ENCODE measurements around the gene DDR2.

Gene DDR2

GRCh38 chr1:162706003-162706402 lies 73.7 kb downstream of the DDR2 start:
- no peak for DNase-seq (ENCODE audit: low read depth, low spot score)
- WGBS (ENCODE audit: insufficient coverage, insufficient read length): no CpG with 5 or more reads among the region's 2 CpGs
- Histone ChIP-seq H3K4me3 (ENCODE audit: low read length) (no peak overlapping the region), H3K4me1 (ENCODE audit: control insufficient read depth, insufficient read depth, low read length) (no peaks in the 10 kb centered on the region), H3K9me3 (ENCODE audit: control insufficient read depth, insufficient read depth, low read length) (no peaks in the 10 kb centered on the region), H3K36me3 (ENCODE audit: control insufficient read depth, insufficient read depth, low read length) (no peaks in the 10 kb centered on the region), H3K27ac (ENCODE audit: low read length) (no peak overlapping the region), H3K27me3 (ENCODE audit: control insufficient read depth, insufficient read depth, low read length) (no peaks in the 10 kb centered on the region)

GRCh38 chr1:162706606-162707005 lies 74.3 kb downstream of the DDR2 start:
- H3K27me3 ChIP-seq (ENCODE audit: control insufficient read depth, insufficient read depth, low read length): no peaks in the 10 kb centered on the region
- WGBS (ENCODE audit: insufficient coverage, insufficient read length): no CpG with 5 or more reads among the region's 3 CpGs
- no peak overlapping the region for H3K27ac ChIP-seq (ENCODE audit: low read length)
- no peaks in the 10 kb centered on the region for H3K36me3 ChIP-seq (ENCODE audit: control insufficient read depth, insufficient read depth, low read length)
- no peaks in the 10 kb centered on the region for H3K4me1 ChIP-seq (ENCODE audit: control insufficient read depth, insufficient read depth, low read length)
- DNase-seq (ENCODE audit: low read depth, low spot score): no peak
- H3K4me3 ChIP-seq (ENCODE audit: low read length): no peak overlapping the region
- H3K9me3 ChIP-seq (ENCODE audit: control insufficient read depth, insufficient read depth, low read length): no peaks in the 10 kb centered on the region

DNA sequence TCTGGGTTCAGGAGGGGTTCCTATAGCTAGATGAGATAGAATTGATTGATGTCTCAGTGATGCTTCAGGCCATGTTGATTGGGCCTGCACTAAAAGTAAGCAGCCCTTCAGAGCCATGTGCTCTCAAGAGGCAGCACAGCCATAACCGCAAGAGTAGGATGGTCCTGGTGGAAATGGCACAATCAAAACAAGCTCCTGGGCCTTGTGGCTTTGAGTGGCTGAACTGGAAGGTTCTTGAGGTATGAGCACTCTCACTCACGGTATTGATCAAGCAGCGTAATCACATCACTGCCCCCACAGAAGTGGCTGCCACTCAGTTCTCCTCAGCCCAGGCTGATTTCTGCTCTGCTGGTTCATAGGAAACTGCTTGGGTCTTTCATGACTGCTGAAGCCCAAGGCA lies 76.0 kb downstream of the DDR2 start:
- no peak overlapping the region for H3K4me3 ChIP-seq (ENCODE audit: low read length)
- no peaks in the 10 kb centered on the region for H3K36me3 ChIP-seq (ENCODE audit: control insufficient read depth, insufficient read depth, low read length)
- no peaks in the 10 kb centered on the region for H3K27me3 ChIP-seq (ENCODE audit: control insufficient read depth, insufficient read depth, low read length)
- no peak for DNase-seq (ENCODE audit: low read depth, low spot score)
- H3K9me3 ChIP-seq (ENCODE audit: control insufficient read depth, insufficient read depth, low read length): no peaks in the 10 kb centered on the region
- no peaks in the 10 kb centered on the region for H3K4me1 ChIP-seq (ENCODE audit: control insufficient read depth, insufficient read depth, low read length)
- no peak overlapping the region for H3K27ac ChIP-seq (ENCODE audit: low read length)
- WGBS (ENCODE audit: insufficient coverage, insufficient read length): no CpG with 5 or more reads among the region's 3 CpGs

DNA sequence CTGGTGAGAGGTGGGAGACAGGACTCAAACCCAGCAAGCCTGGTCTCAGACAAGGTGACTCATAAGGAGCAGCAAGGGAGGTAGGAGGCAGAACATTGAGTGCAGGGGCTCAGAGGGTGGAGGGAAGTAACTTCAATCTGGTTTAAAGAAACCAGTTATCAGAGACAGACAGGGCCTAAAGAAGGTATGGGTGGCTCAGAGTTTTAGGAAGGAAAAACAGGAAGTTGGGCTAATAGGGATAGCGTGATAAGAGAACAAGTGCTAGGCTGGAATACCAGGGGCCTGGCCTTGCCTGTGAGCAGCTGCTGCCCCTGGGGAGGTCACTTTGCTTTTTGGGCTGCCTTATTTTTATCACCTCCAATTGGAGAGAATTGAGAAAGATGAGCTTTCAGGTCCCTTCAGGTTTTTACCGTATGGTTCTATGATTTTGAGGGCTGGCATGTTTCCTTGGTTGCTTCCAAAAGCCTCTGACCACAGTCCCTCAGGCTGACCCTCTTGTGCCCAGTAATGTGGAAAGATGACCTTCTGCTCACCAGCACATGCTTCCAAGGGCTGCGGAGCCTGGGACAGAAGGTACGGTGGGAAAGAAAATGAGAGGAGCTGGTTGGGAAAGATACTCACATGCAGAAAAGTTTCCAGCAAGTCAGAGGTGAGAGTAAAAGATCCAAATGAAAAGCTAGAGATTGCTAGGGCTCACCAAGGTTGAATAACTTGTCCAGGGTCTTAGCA lies 77.0 kb downstream of the DDR2 start:
- no peak overlapping the region for H3K4me3 ChIP-seq (ENCODE audit: low read length)
- H3K9me3 ChIP-seq (ENCODE audit: control insufficient read depth, insufficient read depth, low read length): no peaks in the 10 kb centered on the region
- no peaks in the 10 kb centered on the region for H3K36me3 ChIP-seq (ENCODE audit: control insufficient read depth, insufficient read depth, low read length)
- no peak for DNase-seq (ENCODE audit: low read depth, low spot score)
- no peaks in the 10 kb centered on the region for H3K4me1 ChIP-seq (ENCODE audit: control insufficient read depth, insufficient read depth, low read length)
- H3K27ac ChIP-seq (ENCODE audit: low read length): no peak overlapping the region
- no peaks in the 10 kb centered on the region for H3K27me3 ChIP-seq (ENCODE audit: control insufficient read depth, insufficient read depth, low read length)
- no CpG with 5 or more reads among the region's 4 CpGs for WGBS (ENCODE audit: insufficient coverage, insufficient read length)

GRCh38 chr1:162709870-162710269 lies 77.6 kb downstream of the DDR2 start:
- no peak for DNase-seq (ENCODE audit: low read depth, low spot score)
- WGBS (ENCODE audit: insufficient coverage, insufficient read length): no CpG with 5 or more reads among the region's 1 CpG
- H3K4me3 ChIP-seq (ENCODE audit: low read length): no peak overlapping the region
- H3K4me1 ChIP-seq (ENCODE audit: control insufficient read depth, insufficient read depth, low read length): no peaks in the 10 kb centered on the region
- H3K9me3 ChIP-seq (ENCODE audit: control insufficient read depth, insufficient read depth, low read length): no peaks in the 10 kb centered on the region
- no peak overlapping the region for H3K27ac ChIP-seq (ENCODE audit: low read length)
- H3K36me3 ChIP-seq (ENCODE audit: control insufficient read depth, insufficient read depth, low read length): no peaks in the 10 kb centered on the region
- no peaks in the 10 kb centered on the region for H3K27me3 ChIP-seq (ENCODE audit: control insufficient read depth, insufficient read depth, low read length)

DNA sequence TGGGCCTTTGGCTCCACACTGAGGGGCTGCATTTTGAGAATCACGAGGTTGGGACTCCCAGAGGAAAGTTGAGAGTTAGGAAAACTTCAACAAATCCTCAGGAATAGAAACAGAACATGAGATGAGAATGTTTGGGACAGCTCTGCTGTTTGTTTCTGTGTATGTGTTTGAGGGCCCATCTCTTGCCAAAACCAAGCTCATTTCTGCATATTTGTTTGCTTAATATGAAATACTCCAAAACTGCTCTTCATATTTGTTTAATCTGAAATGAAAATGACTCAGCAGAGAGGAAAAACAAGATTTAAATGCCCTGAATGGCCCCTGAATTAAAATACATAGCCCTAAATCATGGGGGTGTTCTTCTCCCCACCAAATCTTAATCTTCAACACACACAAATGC lies 78.1 kb downstream of the DDR2 start:
- Histone ChIP-seq H3K4me3 (ENCODE audit: low read length) (no peak overlapping the region), H3K27me3 (ENCODE audit: control insufficient read depth, insufficient read depth, low read length) (no peaks in the 10 kb centered on the region), H3K9me3 (ENCODE audit: control insufficient read depth, insufficient read depth, low read length) (no peaks in the 10 kb centered on the region), H3K36me3 (ENCODE audit: control insufficient read depth, insufficient read depth, low read length) (no peaks in the 10 kb centered on the region), H3K27ac (ENCODE audit: low read length) (no peak overlapping the region), H3K4me1 (ENCODE audit: control insufficient read depth, insufficient read depth, low read length) (no peaks in the 10 kb centered on the region)
- DNase-seq (ENCODE audit: low read depth, low spot score): no peak
- WGBS (ENCODE audit: insufficient coverage, insufficient read length): no CpG with 5 or more reads among the region's 1 CpG

GRCh38 chr1:162710780-162711465 lies 78.7 kb downstream of the DDR2 start:
- DNase-seq (ENCODE audit: low read depth, low spot score): no peak
- no peaks in the 10 kb centered on the region for H3K4me1 ChIP-seq (ENCODE audit: control insufficient read depth, insufficient read depth, low read length)
- no peak overlapping the region for H3K4me3 ChIP-seq (ENCODE audit: low read length)
- no peak overlapping the region for H3K27ac ChIP-seq (ENCODE audit: low read length)
- H3K27me3 ChIP-seq (ENCODE audit: control insufficient read depth, insufficient read depth, low read length): no peaks in the 10 kb centered on the region
- WGBS (ENCODE audit: insufficient coverage, insufficient read length): no CpG with 5 or more reads among the region's 4 CpGs
- H3K9me3 ChIP-seq (ENCODE audit: control insufficient read depth, insufficient read depth, low read length): no peaks in the 10 kb centered on the region
- no peaks in the 10 kb centered on the region for H3K36me3 ChIP-seq (ENCODE audit: control insufficient read depth, insufficient read depth, low read length)

- no peak overlapping the region for H3K27ac ChIP-seq (ENCODE audit: low read length)
- no CpG with 5 or more reads among the region's 2 CpGs for WGBS (ENCODE audit: insufficient coverage, insufficient read length)
- no peak for DNase-seq (ENCODE audit: low read depth, low spot score)
- H3K36me3 ChIP-seq (ENCODE audit: control insufficient read depth, insufficient read depth, low read length): no peaks in the 10 kb centered on the region
- H3K4me3 ChIP-seq (ENCODE audit: low read length): no peak overlapping the region
- no peaks in the 10 kb centered on the region for H3K27me3 ChIP-seq (ENCODE audit: control insufficient read depth, insufficient read depth, low read length)
- H3K9me3 ChIP-seq (ENCODE audit: control insufficient read depth, insufficient read depth, low read length): no peaks in the 10 kb centered on the region
- H3K4me1 ChIP-seq (ENCODE audit: control insufficient read depth, insufficient read depth, low read length): no peaks in the 10 kb centered on the region
Observed at GRCh38 chr1:162712317-162713029, 80.2 kb downstream of the DDR2 start.

GRCh38 chr1:162716123-162716522 lies 83.9 kb downstream of the DDR2 start:
- H3K4me1 ChIP-seq (ENCODE audit: control insufficient read depth, insufficient read depth, low read length): no peaks in the 10 kb centered on the region
- no peaks in the 10 kb centered on the region for H3K27me3 ChIP-seq (ENCODE audit: control insufficient read depth, insufficient read depth, low read length)
- H3K36me3 ChIP-seq (ENCODE audit: control insufficient read depth, insufficient read depth, low read length): no peaks in the 10 kb centered on the region
- no peak for DNase-seq (ENCODE audit: low read depth, low spot score)
- no peak overlapping the region for H3K4me3 ChIP-seq (ENCODE audit: low read length)
- WGBS (ENCODE audit: insufficient coverage, insufficient read length): no CpG with 5 or more reads among the region's 4 CpGs
- no peaks in the 10 kb centered on the region for H3K9me3 ChIP-seq (ENCODE audit: control insufficient read depth, insufficient read depth, low read length)
- H3K27ac ChIP-seq (ENCODE audit: low read length): no peak overlapping the region

DNA sequence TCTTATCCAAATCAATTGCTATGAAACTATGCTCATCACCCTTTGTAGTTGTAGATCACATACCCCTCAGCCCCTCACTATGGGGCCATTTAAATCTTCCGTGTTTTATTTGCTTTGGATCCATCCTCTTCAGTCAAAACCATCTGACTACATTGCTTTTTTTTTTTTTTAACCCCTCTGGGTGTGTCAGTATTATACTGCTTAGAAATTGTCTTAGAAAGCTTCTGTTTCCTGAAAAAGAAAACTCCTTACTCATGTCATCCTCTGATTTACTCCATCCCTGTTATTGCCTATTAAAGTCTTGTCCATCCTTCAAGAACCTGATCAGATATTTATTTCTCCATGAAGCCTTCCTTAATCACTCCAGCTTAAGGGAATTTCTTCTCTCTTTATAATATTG lies 84.3 kb downstream of the DDR2 start:
- H3K9me3 ChIP-seq (ENCODE audit: control insufficient read depth, insufficient read depth, low read length): no peaks in the 10 kb centered on the region
- H3K4me3 ChIP-seq (ENCODE audit: low read length): no peak overlapping the region
- H3K4me1 ChIP-seq (ENCODE audit: control insufficient read depth, insufficient read depth, low read length): no peaks in the 10 kb centered on the region
- DNase-seq (ENCODE audit: low read depth, low spot score): no peak
- H3K36me3 ChIP-seq (ENCODE audit: control insufficient read depth, insufficient read depth, low read length): no peaks in the 10 kb centered on the region
- no peak overlapping the region for H3K27ac ChIP-seq (ENCODE audit: low read length)
- no CpG with 5 or more reads among the region's 1 CpG for WGBS (ENCODE audit: insufficient coverage, insufficient read length)
- H3K27me3 ChIP-seq (ENCODE audit: control insufficient read depth, insufficient read depth, low read length): no peaks in the 10 kb centered on the region

Data from iPS DF 6.9 (cell line).